HG02763 (cell line): Measurements from ENCODE around the gene ZNHIT6.
A peak's percentile ranks its signal among the peaks of the same experiment; 100 is the strongest.
"Not testable (repeated sequence)": the region's sequence is repeated elsewhere in the genome, so short reads cannot be mapped to it uniquely, and the experiment has no call there.

ENCODE experiments used
- ATAC-seq: cut with Tn5 transposase; IDR thresholded peaks from one replicate; pipeline ENCODE4 v1.9.1; 2021; ENCODE audit warnings: mild to moderate bottlenecking, moderate library complexity; ENCODE audit not compliant: unreplicated experiment

Gene ZNHIT6, protein sequence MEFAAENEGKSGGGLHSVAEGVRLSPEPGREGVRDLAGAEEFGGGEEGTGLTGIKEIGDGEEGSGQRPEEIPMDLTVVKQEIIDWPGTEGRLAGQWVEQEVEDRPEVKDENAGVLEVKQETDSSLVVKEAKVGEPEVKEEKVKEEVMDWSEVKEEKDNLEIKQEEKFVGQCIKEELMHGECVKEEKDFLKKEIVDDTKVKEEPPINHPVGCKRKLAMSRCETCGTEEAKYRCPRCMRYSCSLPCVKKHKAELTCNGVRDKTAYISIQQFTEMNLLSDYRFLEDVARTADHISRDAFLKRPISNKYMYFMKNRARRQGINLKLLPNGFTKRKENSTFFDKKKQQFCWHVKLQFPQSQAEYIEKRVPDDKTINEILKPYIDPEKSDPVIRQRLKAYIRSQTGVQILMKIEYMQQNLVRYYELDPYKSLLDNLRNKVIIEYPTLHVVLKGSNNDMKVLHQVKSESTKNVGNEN

DNA sequence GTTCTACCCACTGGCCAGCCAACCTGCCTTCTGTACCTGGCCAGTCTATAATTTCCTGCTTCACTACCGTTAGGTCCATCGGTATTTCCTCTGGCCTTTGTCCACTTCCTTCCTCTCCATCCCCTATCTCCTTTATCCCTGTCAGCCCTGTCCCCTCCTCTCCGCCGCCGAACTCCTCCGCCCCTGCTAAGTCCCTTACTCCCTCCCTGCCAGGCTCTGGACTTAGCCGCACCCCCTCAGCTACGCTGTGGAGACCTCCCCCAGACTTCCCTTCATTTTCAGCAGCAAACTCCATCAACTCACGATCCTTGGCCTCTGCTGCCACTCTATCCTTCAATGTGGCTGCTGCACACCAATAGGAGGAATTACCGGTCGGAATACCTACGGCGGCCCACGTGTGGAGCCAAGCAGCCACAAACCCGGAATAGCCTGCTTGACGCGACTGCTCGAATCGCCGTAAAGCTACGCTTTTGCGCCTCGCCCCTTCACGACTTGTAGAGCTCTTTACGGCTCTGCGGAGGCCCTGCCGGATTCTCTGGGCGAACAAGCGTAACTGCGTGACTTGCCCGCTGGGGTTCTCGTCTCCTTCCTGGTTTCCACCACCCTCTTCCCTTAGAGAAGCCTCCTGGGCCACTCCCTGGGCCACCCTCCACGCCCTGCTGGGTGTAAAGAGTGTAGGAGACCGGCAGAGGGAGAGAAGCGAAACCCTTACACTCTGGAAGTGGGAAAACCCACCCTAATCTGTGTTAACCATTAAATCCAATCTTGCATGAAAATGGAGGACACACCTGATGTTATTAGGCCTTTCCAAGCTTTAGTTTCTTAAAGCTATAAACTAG is at the start of gene ZNHIT6:
ZNHIT6 (minus strand) TSS at position 444 of the 839 bp plus-strand sequence; CDS start at position 295, 149 bp downstream.
- peak; percentile 89 for ATAC-seq

DNA sequence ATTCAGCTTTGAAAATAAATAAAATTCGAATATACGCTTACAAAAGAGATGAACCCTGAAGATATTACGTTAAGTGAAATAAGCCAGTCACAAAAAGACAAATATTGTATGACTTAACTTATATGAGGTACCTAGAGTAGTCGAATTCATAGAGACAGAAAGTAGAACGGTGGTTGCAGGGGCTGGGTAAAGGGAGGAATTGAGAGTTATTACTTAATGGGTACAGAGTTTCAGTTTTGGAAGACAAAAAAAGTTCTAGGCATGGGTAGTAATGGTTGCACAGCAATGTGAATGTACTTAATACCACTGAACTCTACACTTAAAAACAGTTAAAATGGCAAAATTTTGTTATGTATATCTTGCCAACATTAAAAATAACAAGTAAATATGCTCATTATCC is 48.6 kb upstream of the ZNHIT6 start:
- no peak for ATAC-seq

- ATAC-seq = no peak
Observed at GRCh38 chr1:85748120-85748519, 39.9 kb upstream of the ZNHIT6 start.

DNA sequence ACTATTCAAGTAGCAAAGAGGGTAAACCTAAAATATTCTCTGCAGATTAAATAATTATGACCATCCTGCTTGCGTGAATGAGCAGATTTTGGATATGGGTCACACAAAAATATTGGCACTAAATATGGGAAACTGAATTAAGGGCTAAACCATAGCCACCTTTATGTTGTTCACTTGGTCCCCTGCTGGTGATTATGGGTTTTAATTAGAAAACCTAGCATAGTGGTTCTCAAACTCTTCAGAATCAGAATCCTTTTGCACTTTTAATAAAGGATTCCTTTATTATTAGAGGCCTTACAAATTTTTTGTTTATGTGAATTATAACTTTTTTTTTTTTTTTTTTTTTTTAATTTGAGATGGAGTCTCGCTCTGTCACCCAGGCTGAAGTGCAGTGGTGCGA is 38.5 kb upstream of the ZNHIT6 start:
- no peak for ATAC-seq

DNA sequence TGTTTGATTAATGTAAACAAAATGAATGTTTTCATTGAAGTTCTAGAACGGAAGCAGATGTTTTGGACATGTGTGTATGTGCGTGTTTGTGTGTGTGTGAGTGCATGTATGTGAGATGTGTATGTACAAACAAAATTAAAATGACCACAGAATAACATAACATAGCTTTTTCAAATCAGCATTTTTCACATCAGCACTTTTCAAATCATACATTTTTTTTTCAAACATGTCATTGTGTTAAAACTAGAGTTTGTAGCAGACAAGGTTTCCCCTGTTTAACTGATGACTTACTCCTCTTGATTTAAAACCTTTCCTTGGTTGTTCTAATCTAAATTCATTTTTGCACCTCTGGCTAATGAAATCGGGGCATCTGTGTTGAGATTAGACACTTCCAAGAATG is 35.6 kb upstream of the ZNHIT6 start:
- ATAC-seq = no peak

GRCh38 chr1:85734931-85735330 is 26.7 kb upstream of the ZNHIT6 start:
- no peak for ATAC-seq

- ATAC-seq = no peak
Observed at GRCh38 chr1:85718678-85719340, 10.6 kb upstream of the ZNHIT6 start.

DNA sequence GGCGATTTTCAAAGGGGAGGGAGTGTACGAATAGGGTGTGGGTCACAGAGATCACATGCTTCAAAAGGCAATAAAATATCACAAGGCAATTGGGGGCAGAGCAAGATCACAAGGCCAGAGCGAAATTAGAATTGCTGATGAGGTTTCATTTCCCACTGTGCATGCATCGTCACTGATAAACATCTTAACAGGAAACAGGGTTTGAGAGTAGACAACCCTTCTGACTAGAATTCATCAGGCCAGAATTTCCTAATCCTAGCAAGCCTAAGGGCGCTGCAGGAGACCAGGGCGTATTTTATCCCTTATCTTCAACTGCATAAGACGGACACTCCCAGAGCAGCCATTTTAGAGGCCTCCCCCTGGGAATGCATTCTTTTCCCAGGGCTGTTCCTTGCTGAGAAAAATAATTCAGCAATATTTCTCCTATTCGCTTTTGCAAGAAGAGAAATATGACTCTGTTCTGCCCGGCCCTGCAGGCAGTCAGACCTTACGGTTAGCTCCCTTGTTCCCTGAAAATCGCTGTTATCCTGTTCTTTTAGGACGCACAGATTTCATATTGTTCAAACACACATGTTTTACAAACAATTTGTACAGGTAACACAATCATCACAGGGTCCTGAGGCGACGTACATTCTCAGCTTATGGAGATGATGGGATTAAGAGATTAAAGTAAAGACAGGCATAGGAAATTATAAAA is 6.3 kb upstream of the ZNHIT6 start:
- ATAC-seq = not testable (repeated sequence)

- no peak for ATAC-seq
Observed at GRCh38 chr1:85708829-85709227, 595 bp upstream of the ZNHIT6 start.

DNA sequence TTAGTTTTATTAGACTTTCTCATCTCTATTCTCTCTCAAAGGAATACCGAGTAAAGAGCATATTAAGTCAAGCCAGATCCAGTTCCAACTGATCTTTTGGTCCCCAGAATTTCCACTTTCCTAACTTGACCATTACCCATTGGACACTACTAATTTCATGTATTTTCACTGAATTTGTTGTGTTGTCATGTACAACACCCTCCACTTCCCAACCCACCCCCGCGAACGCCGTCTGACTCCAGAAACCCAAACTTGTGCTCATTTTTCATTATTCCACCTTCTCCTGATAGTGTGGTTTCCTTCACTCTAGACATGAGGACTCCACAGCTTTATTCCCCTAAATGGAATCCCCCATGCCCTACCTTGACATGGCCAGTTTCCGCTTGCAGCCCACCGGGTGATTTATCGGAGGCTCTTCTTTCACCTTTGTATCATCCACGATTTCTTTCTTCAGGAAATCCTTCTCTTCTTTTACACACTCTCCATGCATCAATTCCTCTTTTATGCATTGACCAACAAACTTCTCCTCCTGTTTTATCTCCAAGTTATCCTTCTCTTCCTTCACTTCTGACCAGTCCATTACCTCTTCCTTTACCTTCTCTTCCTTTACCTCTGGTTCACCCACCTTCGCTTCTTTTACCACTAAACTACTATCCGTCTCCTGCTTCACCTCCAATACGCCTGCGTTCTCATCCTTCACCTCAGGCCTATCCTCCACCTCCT is 805 bp downstream of the ZNHIT6 start:
- peak; percentile 32 for ATAC-seq

DNA sequence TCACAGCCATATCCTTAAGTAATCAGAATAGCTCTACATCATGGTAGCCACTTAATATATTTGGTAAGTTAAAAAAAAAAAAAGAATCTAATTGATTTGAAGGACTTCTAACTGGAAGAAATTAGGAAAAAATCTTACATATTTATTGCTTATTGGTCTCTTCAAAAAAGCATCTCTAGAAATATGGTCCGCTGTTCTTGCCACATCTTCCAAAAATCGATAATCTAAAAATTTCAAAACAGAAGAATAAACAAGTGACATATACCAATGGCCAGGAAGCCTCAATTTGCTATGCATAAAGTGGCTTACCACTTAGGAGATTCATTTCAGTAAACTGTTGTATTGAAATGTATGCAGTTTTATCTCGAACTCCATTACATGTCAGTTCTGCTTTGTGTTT is 2.3 kb downstream of the ZNHIT6 start:
- no peak for ATAC-seq

DNA sequence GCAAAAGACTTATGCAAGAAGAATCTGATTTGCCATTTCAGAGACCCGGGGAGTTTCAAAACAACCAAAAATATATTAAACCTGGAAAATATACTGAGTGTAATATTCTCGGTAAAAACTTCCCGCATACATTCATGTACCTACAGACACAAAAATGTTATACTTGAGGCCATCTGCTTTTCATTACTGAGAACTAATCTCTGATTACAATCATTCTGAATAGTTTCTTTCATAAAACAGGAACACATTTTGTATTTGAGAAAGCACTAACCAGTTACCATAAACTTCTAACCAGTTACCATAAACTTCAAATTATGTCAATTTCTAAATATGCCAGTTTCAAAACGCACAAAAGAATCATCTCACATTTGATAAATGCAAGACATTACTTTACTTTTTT is 7.8 kb downstream of the ZNHIT6 start:
- no peak for ATAC-seq

GRCh38 chr1:85697895-85698294 is 10.3 kb downstream of the ZNHIT6 start:
- no peak for ATAC-seq

DNA sequence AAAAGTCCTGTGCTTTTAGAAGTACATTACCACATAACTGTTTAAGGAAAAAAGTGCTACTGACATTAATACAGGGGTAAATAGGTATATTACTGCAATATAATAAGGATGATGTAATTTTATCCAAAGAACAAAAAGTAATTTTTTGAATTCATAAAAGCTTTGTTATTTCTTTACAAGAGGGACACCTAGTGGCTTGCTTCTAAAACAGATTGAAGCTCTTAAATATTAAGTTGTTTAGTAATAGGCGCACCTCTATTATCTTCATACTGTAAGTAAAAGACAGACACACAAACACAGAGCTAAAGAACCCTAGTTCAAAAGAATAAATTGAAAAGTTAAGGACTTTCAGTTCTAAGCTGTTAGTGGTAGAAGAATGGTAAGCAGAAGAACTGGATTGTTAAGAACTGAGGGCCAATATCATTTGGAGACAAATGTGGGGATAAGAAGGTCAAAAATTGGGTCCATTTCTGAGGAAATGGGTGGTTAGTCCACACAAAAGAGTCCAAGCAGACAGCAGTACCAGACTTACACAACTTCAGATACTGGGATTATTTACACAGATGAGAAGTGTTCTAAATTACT is 15.4 kb downstream of the ZNHIT6 start:
- ATAC-seq = no peak

- ATAC-seq = no peak
Observed at GRCh38 chr1:85689775-85690404, 18.3 kb downstream of the ZNHIT6 start.

- no peak for ATAC-seq
Observed at GRCh38 chr1:85683292-85684025, 24.8 kb downstream of the ZNHIT6 start.

DNA sequence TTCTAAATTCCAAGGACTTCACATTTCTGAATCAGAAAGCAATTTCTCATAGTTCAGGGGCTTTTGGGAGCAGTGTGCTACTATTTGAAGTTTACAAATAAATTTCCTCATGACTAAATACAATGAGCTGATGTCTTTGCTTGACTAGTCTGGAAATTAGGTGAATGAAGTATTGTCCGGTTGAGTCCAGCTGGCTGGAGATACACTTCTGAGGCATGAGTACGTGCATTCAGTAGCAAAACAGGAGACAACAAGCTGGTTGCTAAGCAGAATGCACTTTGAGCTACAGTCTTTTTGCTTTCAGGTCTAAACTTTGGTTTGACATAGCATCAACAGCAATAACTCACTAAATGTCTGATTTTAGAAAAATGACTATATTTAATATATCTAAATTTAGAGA is 27.1 kb downstream of the ZNHIT6 start:
- no peak for ATAC-seq

- no peak for ATAC-seq
Observed at GRCh38 chr1:85678193-85678592, 30.0 kb downstream of the ZNHIT6 start.

DNA sequence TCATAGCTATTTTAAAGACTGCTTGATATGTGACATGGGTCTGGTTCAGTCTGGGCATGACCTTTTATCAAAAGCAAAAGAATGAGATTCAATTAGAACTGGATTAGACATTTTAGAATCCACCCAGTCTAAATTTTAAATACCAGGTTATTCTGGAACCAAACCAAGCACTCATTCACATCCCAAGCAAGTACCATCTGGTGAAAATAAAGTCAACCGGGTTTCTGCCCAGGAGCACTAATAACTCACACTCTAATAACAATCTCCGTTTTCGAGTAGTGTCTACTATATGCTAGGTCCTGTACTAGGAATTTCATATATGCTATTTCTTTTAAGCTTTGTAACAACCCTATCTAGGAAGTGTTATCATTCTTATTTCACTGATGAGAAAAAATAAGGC is 30.6 kb downstream of the ZNHIT6 start:
- no peak for ATAC-seq
